BLaER1 (cell line): Measurements from ENCODE around the gene RASAL2.

Source experiments
- H3K27ac ChIP-seq: shearing (Covaris generic); formaldehyde crosslinking; 2 replicates; pipeline ENCODE4 v1.8.1; 2022
- H3K27me3 ChIP-seq: shearing (Covaris generic); formaldehyde crosslinking; 2 replicates; pipeline ENCODE4 v1.8.1; 2022
- H3K36me3 ChIP-seq: shearing (Covaris generic); formaldehyde crosslinking; 2 replicates; pipeline ENCODE4 v1.8.1; 2022
- H3K4me1 ChIP-seq: shearing (Covaris generic); formaldehyde crosslinking; 2 replicates; pipeline ENCODE4 v1.8.1; 2022
- H3K4me2 ChIP-seq: shearing (Covaris generic); formaldehyde crosslinking; 2 replicates; pipeline ENCODE4 v1.8.1; 2022
- H3K4me3 ChIP-seq: shearing (Covaris generic); formaldehyde crosslinking; 2 replicates; pipeline ENCODE4 v1.8.1; 2022
- H3K9ac ChIP-seq: shearing (Covaris generic); formaldehyde crosslinking; 2 replicates; pipeline ENCODE4 v1.8.1; 2022
- H3K9me3 ChIP-seq: shearing (Covaris generic); formaldehyde crosslinking; 2 replicates; pipeline ENCODE4 v1.8.1; 2022
- H4K20me1 ChIP-seq: shearing (Covaris generic); formaldehyde crosslinking; 2 replicates; pipeline ENCODE4 v1.8.1; 2022
- Cebpa-rat ChIP-seq: shearing (Covaris generic); IDR thresholded peaks from 2 replicates; pipeline ENCODE4 v1.8.1; 2022

Gene RASAL2

DNA sequence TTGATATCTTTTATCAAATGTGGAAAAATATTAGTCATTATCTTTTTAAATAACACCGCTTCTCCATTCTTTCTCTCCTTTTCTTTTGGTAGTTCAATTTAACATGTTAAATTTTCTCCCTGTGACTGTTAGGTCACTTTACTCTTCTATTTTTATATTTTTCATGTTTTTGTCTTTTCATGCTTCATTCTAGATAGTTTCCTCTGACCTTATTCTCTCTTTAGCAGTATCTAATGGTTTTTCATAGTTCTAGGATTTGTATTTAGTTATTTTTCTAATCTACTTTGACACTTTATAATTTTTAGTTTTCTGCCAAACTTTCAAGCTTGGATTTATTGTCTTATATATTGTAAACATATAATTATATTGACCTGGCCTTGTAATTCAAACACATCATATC, 116.0 kb downstream of the RASAL2 start:
- H3K4me1 ChIP-seq = no peaks in the 10 kb centered on the region
- no peak overlapping the region for H3K4me2 ChIP-seq
- no peak overlapping the region for H3K9ac ChIP-seq
- H3K36me3 ChIP-seq = no peaks in the 10 kb centered on the region
- no peak overlapping the region for H3K27ac ChIP-seq
- TF ChIP-seq Cebpa-rat = no peak
- H3K9me3 ChIP-seq = peaks cover 26% of the 10 kb centered on the region
- H3K4me3 ChIP-seq = no peak overlapping the region
- no peaks in the 10 kb centered on the region for H4K20me1 ChIP-seq
- H3K27me3 ChIP-seq = no peaks in the 10 kb centered on the region

DNA sequence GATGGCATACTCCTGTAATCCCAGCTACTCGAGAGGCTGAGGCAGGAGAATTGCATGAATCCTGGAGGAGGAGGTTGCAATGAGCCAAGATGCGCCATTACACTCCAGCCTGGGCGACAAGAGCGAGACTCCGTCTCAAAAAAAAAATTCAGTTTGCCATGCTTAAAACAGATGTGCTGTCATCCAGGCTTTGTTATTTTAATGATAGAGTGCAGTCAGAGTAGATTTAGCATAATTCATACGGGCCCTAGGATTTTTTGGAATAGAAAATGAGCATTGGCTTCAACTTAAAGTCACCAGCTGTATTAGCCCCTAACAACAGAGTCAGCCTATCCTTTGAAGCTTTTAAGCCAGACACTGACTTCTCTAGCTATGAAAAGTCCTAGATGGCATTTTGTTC, 124.6 kb downstream of the RASAL2 start:
- no peaks in the 10 kb centered on the region for H3K9me3 ChIP-seq

GRCh38 chr1:178220094-178220493, 126.2 kb downstream of the RASAL2 start:
- Histone ChIP-seq H3K36me3 (no peaks in the 10 kb centered on the region), H3K4me2 (no peak overlapping the region), H3K27ac (no peak overlapping the region), H3K4me3 (no peak overlapping the region), H3K9me3 (no peaks in the 10 kb centered on the region), H3K4me1 (no peaks in the 10 kb centered on the region), H3K9ac (no peak overlapping the region), H4K20me1 (no peaks in the 10 kb centered on the region), H3K27me3 (no peaks in the 10 kb centered on the region)
- no peak for TF ChIP-seq Cebpa-rat

More for the DNA sequence above, 124.6 kb downstream of the RASAL2 start:
- H3K4me3 ChIP-seq = no peak overlapping the region
- no peak for TF ChIP-seq Cebpa-rat
- H3K36me3 ChIP-seq = no peaks in the 10 kb centered on the region
- no peaks in the 10 kb centered on the region for H3K27me3 ChIP-seq
- H3K9ac ChIP-seq = no peak overlapping the region
- H3K27ac ChIP-seq = no peak overlapping the region
- no peak overlapping the region for H3K4me2 ChIP-seq
- no peaks in the 10 kb centered on the region for H3K4me1 ChIP-seq
- H4K20me1 ChIP-seq = no peaks in the 10 kb centered on the region

- Histone ChIP-seq H3K4me1 (no peaks in the 10 kb centered on the region), H3K4me2 (no peak overlapping the region), H4K20me1 (no peaks in the 10 kb centered on the region), H3K4me3 (no peak overlapping the region), H3K27ac (no peak overlapping the region), H3K36me3 (no peaks in the 10 kb centered on the region), H3K9ac (no peak overlapping the region), H3K27me3 (no peaks in the 10 kb centered on the region), H3K9me3 (no peaks in the 10 kb centered on the region)
- TF ChIP-seq Cebpa-rat = no peak
These were observed 129.4 kb downstream of the RASAL2 start for GRCh38 chr1:178223289-178223688.

GRCh38 chr1:178224358-178224757, 130.5 kb downstream of the RASAL2 start:
- Histone ChIP-seq H4K20me1 (no peaks in the 10 kb centered on the region), H3K27me3 (no peaks in the 10 kb centered on the region), H3K27ac (no peak overlapping the region), H3K9ac (no peak overlapping the region), H3K4me3 (no peak overlapping the region), H3K9me3 (no peaks in the 10 kb centered on the region), H3K36me3 (no peaks in the 10 kb centered on the region), H3K4me2 (no peak overlapping the region), H3K4me1 (no peaks in the 10 kb centered on the region)
- no peak for TF ChIP-seq Cebpa-rat

- Histone ChIP-seq H3K4me3 (no peak overlapping the region), H3K9me3 (no peaks in the 10 kb centered on the region), H3K4me1 (no peaks in the 10 kb centered on the region), H4K20me1 (no peaks in the 10 kb centered on the region), H3K9ac (no peak overlapping the region), H3K4me2 (no peak overlapping the region), H3K36me3 (no peaks in the 10 kb centered on the region), H3K27ac (no peak overlapping the region), H3K27me3 (no peaks in the 10 kb centered on the region)
- TF ChIP-seq Cebpa-rat = no peak
These were observed 137.0 kb downstream of the RASAL2 start for GRCh38 chr1:178230881-178231409.

GRCh38 chr1:178232108-178232507, 138.2 kb downstream of the RASAL2 start:
- Histone ChIP-seq H3K4me3 (no peak overlapping the region), H3K4me2 (no peak overlapping the region), H3K27me3 (no peaks in the 10 kb centered on the region), H3K9ac (no peak overlapping the region), H3K27ac (no peak overlapping the region), H4K20me1 (no peaks in the 10 kb centered on the region), H3K36me3 (no peaks in the 10 kb centered on the region), H3K4me1 (no peaks in the 10 kb centered on the region), H3K9me3 (no peaks in the 10 kb centered on the region)
- no peak for TF ChIP-seq Cebpa-rat

GRCh38 chr1:178232949-178233348, 139.0 kb downstream of the RASAL2 start:
- Histone ChIP-seq H3K27ac (no peak overlapping the region), H3K4me1 (no peaks in the 10 kb centered on the region), H3K4me2 (no peak overlapping the region), H3K36me3 (no peaks in the 10 kb centered on the region), H3K9me3 (no peaks in the 10 kb centered on the region), H3K27me3 (no peaks in the 10 kb centered on the region), H3K9ac (no peak overlapping the region), H4K20me1 (no peaks in the 10 kb centered on the region), H3K4me3 (no peak overlapping the region)
- no peak for TF ChIP-seq Cebpa-rat

- Histone ChIP-seq H3K9ac (no peak overlapping the region), H3K4me1 (no peaks in the 10 kb centered on the region), H3K27ac (no peak overlapping the region), H4K20me1 (no peaks in the 10 kb centered on the region), H3K9me3 (no peaks in the 10 kb centered on the region), H3K4me3 (no peak overlapping the region), H3K27me3 (no peaks in the 10 kb centered on the region), H3K36me3 (no peaks in the 10 kb centered on the region), H3K4me2 (no peak overlapping the region)
- TF ChIP-seq Cebpa-rat = no peak
These were observed 143.2 kb downstream of the RASAL2 start for GRCh38 chr1:178237121-178237520.

- Histone ChIP-seq H3K4me1 (no peaks in the 10 kb centered on the region), H4K20me1 (no peaks in the 10 kb centered on the region), H3K4me3 (no peak overlapping the region), H3K27ac (no peak overlapping the region), H3K9me3 (no peaks in the 10 kb centered on the region), H3K27me3 (no peaks in the 10 kb centered on the region), H3K9ac (no peak overlapping the region), H3K4me2 (no peak overlapping the region), H3K36me3 (no peaks in the 10 kb centered on the region)
- TF ChIP-seq Cebpa-rat = no peak
These were observed 145.0 kb downstream of the RASAL2 start for GRCh38 chr1:178238722-178239510.
